Stomach (tissue), 19 donors: ENCODE measurements around the gene NETO1. TPM values are rescaled to one million over a fixed set of nuclear protein-coding genes. Genes with fewer than 3 reads are reported as not detected.

Experiments used
- DNase-seq, 2 donors: peaks; one replicate each; pipeline versions ENCODE4 v3.0.0 to v3.0.0-alpha.2; 2013 to 2019
- H3K27ac ChIP-seq, 5 donors: fragments of 200-600 bp in 4 of 5; sonication (generic) in 4 of 5; one replicate each; pipeline ENCODE4 v1.5.1; 2013 to 2019; ENCODE audit warnings: mild to moderate bottlenecking in 1 of 5, moderate library complexity in 1 of 5
- H3K27me3 ChIP-seq, 3 donors: fragments of 200-600 bp; sonication (generic); one replicate each; pipeline ENCODE4 v1.5.1; 2017 to 2019; ENCODE audit warnings: mixed run types in 1 of 3
- H3K36me3 ChIP-seq, 4 donors: fragments of 200-600 bp; sonication (generic); 1 replicate in 3 of 4; 2 replicates in 1 of 4; pipeline ENCODE4 v1.5.1; 2016 to 2019
- H3K4me1 ChIP-seq, 4 donors: fragments of 200-600 bp; sonication (generic); one replicate each; pipeline ENCODE4 v1.5.1; 2016 to 2019
- H3K4me3 ChIP-seq, 4 donors: fragments of 200-600 bp; sonication (generic) in 3 of 4; one replicate each; pipeline ENCODE4 v1.5.1; 2016 to 2019; ENCODE audit warnings: mild to moderate bottlenecking in 1 of 4
- H3K9me3 ChIP-seq, 4 donors: fragments of 200-600 bp; sonication (generic); one replicate each; pipeline ENCODE4 v1.5.1; 2016 to 2019
- EP300 ChIP-seq: sonication (generic); formaldehyde crosslinking; IDR thresholded peaks from one replicate; pipeline ENCODE4 v1.6.1; 2017; ENCODE audit warnings: antibody characterized with exemption
- POLR2A ChIP-seq, 4 donors: fragments of 450-650 bp; IDR thresholded peaks; one replicate each; pipeline ENCODE4 v1.6.1; 2016; ENCODE audit warnings: antibody characterized with exemption in 4 of 4, control low read depth in 2 of 4, mild to moderate bottlenecking in 1 of 4, moderate library complexity in 1 of 4
- POLR2AphosphoS5 ChIP-seq, 3 donors: sonication (generic); formaldehyde crosslinking; IDR thresholded peaks; one replicate each; pipeline ENCODE4 v1.6.1; 2016; ENCODE audit warnings: antibody characterized with exemption in 3 of 3
- WGBS, 5 donors: extraction: QIAGEN DNeasy Blood & Tissue Kit in 3 of 5; methylation state at CpG; one replicate each; pipeline versions ENCODE4 v1.1.5 to v1.1.7; 2013 to 2018; 5-methylcytosine and 5-hydroxymethylcytosine counted together
- intact Hi-C: fragments of 100-400 bp; cut with DNase I; formaldehyde crosslinking; loops from one replicate; pipeline ENCODE4 v1.15.1; 2023; ENCODE audit warnings: low total_unique reads
- long read RNA-seq, 10 donors: transcript quantifications; one replicate each; lab custom pipeline, GENCODE V29; 2026
- polyA plus RNA-seq, 3 donors: library from polyadenylated mRNA; stranded (reverse); fragments of 200-250 nt; gene quantifications; one replicate each; pipeline ENCODE4 v1.2.3, GENCODE V29; 2013
- total RNA-seq, 5 donors: library from RNA; depleted of rRNA; stranded (reverse); fragments of >200 nt; gene quantifications; one replicate each; pipeline versions ENCODE4 v1.1.0 to v1.2.3, GENCODE V29; 2014 to 2016
- TF ChIP-seq, protein P1 (sequence below), 7 experiments: fragments of 450-650 bp in 4 of 7; fragments of 200-600 bp in 3 of 7; sonication (generic) in 3 of 7; IDR thresholded peaks; one replicate each; pipeline ENCODE4 v1.5.1; 2016 to 2019; ENCODE audit warnings: antibody characterized with exemption in 7 of 7, control low read depth in 2 of 7, mild to moderate bottlenecking in 1 of 7
- donor health status: healthy with polysubstance abuse.
- donor health status: Bipolar disorder and iron deficiency.
- donor health status: healthy.

The NETO1 gene, protein sequence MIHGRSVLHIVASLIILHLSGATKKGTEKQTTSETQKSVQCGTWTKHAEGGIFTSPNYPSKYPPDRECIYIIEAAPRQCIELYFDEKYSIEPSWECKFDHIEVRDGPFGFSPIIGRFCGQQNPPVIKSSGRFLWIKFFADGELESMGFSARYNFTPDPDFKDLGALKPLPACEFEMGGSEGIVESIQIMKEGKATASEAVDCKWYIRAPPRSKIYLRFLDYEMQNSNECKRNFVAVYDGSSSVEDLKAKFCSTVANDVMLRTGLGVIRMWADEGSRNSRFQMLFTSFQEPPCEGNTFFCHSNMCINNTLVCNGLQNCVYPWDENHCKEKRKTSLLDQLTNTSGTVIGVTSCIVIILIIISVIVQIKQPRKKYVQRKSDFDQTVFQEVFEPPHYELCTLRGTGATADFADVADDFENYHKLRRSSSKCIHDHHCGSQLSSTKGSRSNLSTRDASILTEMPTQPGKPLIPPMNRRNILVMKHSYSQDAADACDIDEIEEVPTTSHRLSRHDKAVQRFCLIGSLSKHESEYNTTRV
- total RNA-seq = 1 to 10 TPM in 2 of 5 donors, under 1 TPM in 1, not detected in 2; 0.73 to 8.8 (median 1.2) TPM
- polyA plus RNA-seq = under 1 TPM; 0.06 to 0.33 (median 0.31) TPM
- long read RNA-seq, donor 1 = 0 reads
- long read RNA-seq, donor 2 = 0 reads
- long read RNA-seq, donor 3 = 0 reads
- long read RNA-seq, donor 4 = 0 reads
- long read RNA-seq, donor 5 = 0 reads
- long read RNA-seq, donor 6 = 0 reads
- long read RNA-seq, donor 7 = 0 reads
- long read RNA-seq, donor 8 = 0 reads
- long read RNA-seq, donor 9 = 0 reads
- long read RNA-seq, donor 10 = 0 reads

DNA sequence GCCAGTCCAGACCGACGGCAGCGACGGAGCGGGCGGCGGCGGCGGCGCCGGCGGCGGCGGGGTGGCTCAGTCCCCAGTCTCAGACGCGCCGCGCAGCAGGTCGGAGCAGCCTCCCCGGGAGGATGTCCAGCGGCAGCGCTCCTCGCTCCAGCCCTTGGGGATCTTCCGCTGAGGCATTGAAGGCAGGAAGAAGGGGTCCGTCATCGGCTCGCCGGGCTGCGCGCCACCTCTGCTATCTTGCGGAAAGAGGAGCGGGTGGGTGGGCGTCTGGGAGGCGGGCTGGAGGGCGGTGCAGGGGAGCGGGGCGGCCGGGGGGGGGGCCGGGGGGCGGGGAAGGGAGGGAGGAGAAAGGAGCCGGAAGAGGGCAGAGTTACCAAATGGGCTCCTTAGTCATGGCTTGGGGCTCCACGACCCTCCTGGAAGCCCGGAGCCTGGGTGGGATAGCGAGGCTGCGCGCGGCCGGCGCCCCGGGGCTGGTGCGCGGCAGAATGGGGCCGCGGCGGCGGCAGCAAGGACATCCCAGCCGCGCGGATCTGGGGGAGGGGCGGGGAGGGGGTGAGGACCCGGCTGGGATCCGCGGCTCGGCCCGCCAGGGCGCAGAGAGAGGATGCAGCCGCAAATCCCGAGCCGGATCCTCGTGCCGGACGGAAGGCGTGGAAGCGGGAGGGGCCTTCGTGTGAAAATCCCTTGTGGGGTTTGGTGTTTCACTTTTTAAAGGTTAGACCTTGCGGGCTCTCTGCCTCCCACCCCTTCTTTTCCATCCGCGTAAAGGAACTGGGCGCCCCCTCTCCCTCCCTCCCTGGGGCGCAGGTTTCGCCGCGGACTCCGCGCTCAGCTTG is at the start of gene NETO1:
TSS of gene NETO1 (minus strand) at position 242 of the 839 bp plus-strand sequence. CDS start 696 bp downstream, outside the sequence.
- TF ChIP-seq EP300 (no peak), POLR2AphosphoS5 (IDR thresholded peaks at IDR 0.05) (no peak), POLR2A (IDR thresholded peaks at IDR 0.05) (no peak)
- TF ChIP-seq, protein P1, sequence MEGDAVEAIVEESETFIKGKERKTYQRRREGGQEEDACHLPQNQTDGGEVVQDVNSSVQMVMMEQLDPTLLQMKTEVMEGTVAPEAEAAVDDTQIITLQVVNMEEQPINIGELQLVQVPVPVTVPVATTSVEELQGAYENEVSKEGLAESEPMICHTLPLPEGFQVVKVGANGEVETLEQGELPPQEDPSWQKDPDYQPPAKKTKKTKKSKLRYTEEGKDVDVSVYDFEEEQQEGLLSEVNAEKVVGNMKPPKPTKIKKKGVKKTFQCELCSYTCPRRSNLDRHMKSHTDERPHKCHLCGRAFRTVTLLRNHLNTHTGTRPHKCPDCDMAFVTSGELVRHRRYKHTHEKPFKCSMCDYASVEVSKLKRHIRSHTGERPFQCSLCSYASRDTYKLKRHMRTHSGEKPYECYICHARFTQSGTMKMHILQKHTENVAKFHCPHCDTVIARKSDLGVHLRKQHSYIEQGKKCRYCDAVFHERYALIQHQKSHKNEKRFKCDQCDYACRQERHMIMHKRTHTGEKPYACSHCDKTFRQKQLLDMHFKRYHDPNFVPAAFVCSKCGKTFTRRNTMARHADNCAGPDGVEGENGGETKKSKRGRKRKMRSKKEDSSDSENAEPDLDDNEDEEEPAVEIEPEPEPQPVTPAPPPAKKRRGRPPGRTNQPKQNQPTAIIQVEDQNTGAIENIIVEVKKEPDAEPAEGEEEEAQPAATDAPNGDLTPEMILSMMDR (IDR thresholded peaks at IDR 0.05) = no peak
- Histone ChIP-seq H3K36me3 (no peaks in the 10 kb centered on the region), H3K4me1 (peaks cover 0 to 30% (median 21%) of the 10 kb centered on the region in 4 donors), H3K27ac (no peak within 1 kb of the TSS), H3K4me3 (peak within 1 kb of the TSS; percentile 21 to 36 (median 30)), H3K27me3 (peaks cover 3 to 65% (median 28%) of the 10 kb centered on the region in 3 donors), H3K9me3 (peaks cover 0 to 18% (median 0%) of the 10 kb centered on the region in 4 donors)
- WGBS, 5 donors = 3 to 6% (median 4%) methylated on average over 20 to 82 of the region's 85 CpGs
- peak in 1 of 2 donors; percentile 42 for DNase-seq
- intact Hi-C loops = no loop called here

DNA sequence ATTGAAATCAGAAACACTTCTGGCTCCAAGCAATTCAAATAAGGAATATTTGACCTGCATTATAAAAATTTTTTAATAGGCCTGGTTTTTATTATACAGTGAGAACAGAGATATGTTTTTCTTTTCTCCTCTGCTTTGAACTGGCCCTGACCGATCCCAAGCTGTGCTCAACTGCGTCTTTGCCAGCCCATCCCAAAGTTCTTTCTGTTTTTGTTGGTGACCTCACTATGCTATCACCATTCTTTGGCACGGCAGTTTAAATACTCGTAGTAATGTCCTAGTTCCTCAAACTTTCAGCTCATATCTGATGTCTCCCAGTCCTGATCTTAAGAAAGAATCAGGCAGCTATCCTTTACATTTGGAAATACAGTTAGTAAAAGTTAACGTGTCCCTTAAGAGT is 42.3 kb upstream of the NETO1 start:
- 71 to 80% (median 76%) methylated on average over 5 of the region's 5 CpGs for WGBS, 5 donors
- H3K4me1 ChIP-seq = no peaks in the 10 kb centered on the region
- no peak overlapping the region for H3K4me3 ChIP-seq
- no peaks in the 10 kb centered on the region for H3K36me3 ChIP-seq
- TF ChIP-seq POLR2AphosphoS5 (IDR thresholded peaks at IDR 0.05) = no peak
- TF ChIP-seq POLR2A (IDR thresholded peaks at IDR 0.05) = no peak
- TF ChIP-seq, protein P1 (IDR thresholded peaks at IDR 0.05) = no peak
- TF ChIP-seq EP300 = no peak
- intact Hi-C loops = no loop called here
- no peaks in the 10 kb centered on the region for H3K9me3 ChIP-seq
- H3K27ac ChIP-seq = no peak overlapping the region
- H3K27me3 ChIP-seq = no peaks in the 10 kb centered on the region
- no peak for DNase-seq

DNA sequence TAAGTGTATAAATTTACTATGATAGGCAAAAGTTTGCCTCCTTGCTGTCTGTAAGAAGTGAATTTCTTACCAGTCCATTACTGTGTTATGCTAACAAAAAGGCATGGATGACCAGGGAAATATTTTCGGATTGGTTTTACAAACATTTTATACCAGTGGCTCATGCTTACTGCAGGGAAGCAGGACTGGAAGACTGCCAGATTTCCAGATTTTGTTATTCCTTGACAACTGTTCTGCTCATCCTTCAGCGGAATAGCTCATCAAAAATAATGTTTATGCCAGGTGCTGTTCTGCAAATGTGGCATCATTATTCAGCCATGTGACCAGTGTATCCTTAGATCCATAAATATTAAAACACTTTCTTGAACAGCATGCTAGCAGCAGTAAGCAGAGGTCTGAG is 40.4 kb upstream of the NETO1 start:
- Histone ChIP-seq H3K27me3 (no peaks in the 10 kb centered on the region), H3K4me3 (no peak overlapping the region), H3K9me3 (no peaks in the 10 kb centered on the region), H3K36me3 (no peaks in the 10 kb centered on the region), H3K27ac (no peak overlapping the region), H3K4me1 (no peaks in the 10 kb centered on the region)
- intact Hi-C loops = no loop called here
- DNase-seq = no peak
- TF ChIP-seq POLR2AphosphoS5 (IDR thresholded peaks at IDR 0.05) (no peak), POLR2A (IDR thresholded peaks at IDR 0.05) (no peak)
- TF ChIP-seq, protein P1 (IDR thresholded peaks at IDR 0.05) = no peak
- 28 to 44% (median 37%) methylated on average over 2 of the region's 2 CpGs for WGBS, 5 donors

DNA sequence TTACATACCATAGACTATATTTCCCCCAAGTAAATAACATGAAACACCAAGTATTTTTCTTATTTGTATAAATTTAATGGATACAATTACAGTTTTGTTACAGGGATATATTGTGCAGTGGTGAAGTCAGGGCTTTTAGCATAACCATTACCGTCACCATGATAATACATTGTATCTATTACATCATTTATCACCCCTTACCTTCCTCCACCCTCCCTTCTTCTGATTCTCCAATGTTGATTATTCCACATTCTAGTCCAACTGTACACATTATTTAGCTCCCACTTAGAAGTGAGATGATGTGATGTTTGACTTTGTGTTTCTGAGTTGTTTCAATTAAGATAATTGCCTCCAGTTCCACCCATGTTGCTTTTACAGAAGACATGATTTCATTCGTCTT is 35.2 kb upstream of the NETO1 start:
- H3K4me1 ChIP-seq = no peaks in the 10 kb centered on the region
- intact Hi-C loops = no loop called here
- peaks cover 0 to 4% (median 0%) of the 10 kb centered on the region in 4 donors for H3K9me3 ChIP-seq
- 72 to 90% (median 80%) methylated on average over 2 of the region's 2 CpGs for WGBS, 5 donors
- TF ChIP-seq POLR2AphosphoS5 (IDR thresholded peaks at IDR 0.05) = no peak
- TF ChIP-seq EP300 = no peak
- TF ChIP-seq, protein P1 (IDR thresholded peaks at IDR 0.05) = no peak
- no peak for TF ChIP-seq POLR2A (IDR thresholded peaks at IDR 0.05)
- H3K36me3 ChIP-seq = no peaks in the 10 kb centered on the region
- H3K27me3 ChIP-seq = no peaks in the 10 kb centered on the region
- H3K4me3 ChIP-seq = no peak overlapping the region
- H3K27ac ChIP-seq = no peak overlapping the region
- DNase-seq = no peak
